PC-9 (cell line): ENCODE measurements around the gene TBXT.

Experiments used
- CTCF ChIP-seq: fragments of 200-600 bp; sonication (generic); conservative IDR thresholded peaks from 2 replicates; pipeline ENCODE4 v1.6.1; 2017; ENCODE audit warnings: mixed run types, antibody characterized with exemption, mild to moderate bottlenecking, moderate library complexity
- EZH2 ChIP-seq: fragments of 200-600 bp; sonication (generic); IDR thresholded peaks from 2 replicates; pipeline ENCODE4 v1.8.0; 2017; ENCODE audit warnings: antibody characterized with exemption, low read depth

GRCh38 chr6:166153966-166154365, 13.7 kb downstream of the TBXT start:
- no peak for TF ChIP-seq CTCF
- no peak for TF ChIP-seq EZH2
